HepG2 (cell line): ENCODE data around the gene LMF2. TPM values are rescaled to one million over a fixed set of nuclear protein-coding genes. Genes with fewer than 3 reads are reported as not detected.

Experiments
- CENPX ChIP-seq: sonication (generic); formaldehyde crosslinking; IDR thresholded peaks from 2 replicates; pipeline ENCODE4 v1.9.0; 2021; ENCODE audit warnings: mild to moderate bottlenecking, missing genetic modification reagents, moderate library complexity
- ETV6 ChIP-seq: sonication (generic); formaldehyde crosslinking; conservative IDR thresholded peaks from 2 replicates; pipeline ENCODE4 v1.4.0; 2020; ENCODE audit warnings: missing genetic modification reagents
- IRF2 ChIP-seq: IDR thresholded peaks from 2 replicates; pipeline ENCODE4 v1.6.1; 2018; ENCODE audit warnings: missing genetic modification reagents, missing compliant biosample characterization
- KDM4B ChIP-seq: sonication (generic); formaldehyde crosslinking; IDR thresholded peaks from 2 replicates; pipeline ENCODE4 v1.4.0; 2020; ENCODE audit warnings: missing genetic modification reagents
- MAF1 ChIP-seq: sonication (generic); formaldehyde crosslinking; IDR thresholded peaks from 2 replicates; pipeline ENCODE4 v1.5.0; 2020; ENCODE audit warnings: missing genetic modification reagents, borderline replicate concordance
- MEF2D ChIP-seq: sonication (generic); formaldehyde crosslinking; IDR thresholded peaks from 2 replicates; pipeline ENCODE4 v1.5.1; 2020; ENCODE audit warnings: mild to moderate bottlenecking, missing genetic modification reagents
- NBN ChIP-seq: fragments of 450-650 bp; conservative IDR thresholded peaks from 2 replicates; pipeline ENCODE4 v1.6.1; 2017
- NFE2L2 ChIP-seq: fragments of 150-350 bp; IDR thresholded peaks from 2 replicates; pipeline ENCODE4 v1.6.1; 2014; ENCODE audit warnings: low read length
- PCBP1 ChIP-seq: fragments of 200-400 bp; formaldehyde crosslinking; IDR thresholded peaks from 2 replicates; pipeline ENCODE4 v1.6.1; 2017; ENCODE audit warnings: mild to moderate bottlenecking, low read depth, low read length, borderline replicate concordance
- REL ChIP-seq: sonication (generic); formaldehyde crosslinking; conservative IDR thresholded peaks from 2 replicates; pipeline ENCODE4 v1.8.0; 2022; ENCODE audit warnings: mild to moderate bottlenecking, missing genetic modification reagents, moderate library complexity
- SAFB2 ChIP-seq: sonication (generic); formaldehyde crosslinking; IDR thresholded peaks from 2 replicates; pipeline ENCODE4 v1.5.1; 2020; ENCODE audit warnings: missing genetic modification reagents, low read depth, mild to moderate bottlenecking, borderline replicate concordance
- ZBTB21 ChIP-seq: sonication (generic); formaldehyde crosslinking; IDR thresholded peaks from 2 replicates; pipeline ENCODE4 v1.4.0; 2020; ENCODE audit warnings: missing genetic modification reagents
- ZFP37 ChIP-seq: sonication (generic); formaldehyde crosslinking; IDR thresholded peaks from 2 replicates; pipeline ENCODE4 v1.4.0; 2020; ENCODE audit warnings: missing genetic modification reagents, borderline replicate concordance
- ZFYVE20 ChIP-seq: sonication (generic); formaldehyde crosslinking; IDR thresholded peaks from 2 replicates; pipeline ENCODE4 v1.8.0; 2023; ENCODE audit warnings: low read depth, mild to moderate bottlenecking, moderate library complexity, missing genetic modification reagents, borderline replicate concordance
- ZHX1 ChIP-seq: sonication (generic); formaldehyde crosslinking; IDR thresholded peaks from 2 replicates; pipeline ENCODE4 v1.8.1; 2022; ENCODE audit warnings: low read depth, mild to moderate bottlenecking, missing genetic modification reagents
- ZNF264 ChIP-seq: sonication (generic); formaldehyde crosslinking; IDR thresholded peaks from 2 replicates; pipeline ENCODE4 v1.4.0; 2020; ENCODE audit warnings: missing genetic modification reagents
- ZNF362 ChIP-seq: sonication (generic); formaldehyde crosslinking; IDR thresholded peaks from 2 replicates; pipeline ENCODE4 v1.4.0; 2020; ENCODE audit warnings: missing genetic modification reagents, mild to moderate bottlenecking, borderline replicate concordance
- ZNF530 ChIP-seq: sonication (generic); formaldehyde crosslinking; IDR thresholded peaks from 2 replicates; pipeline ENCODE4 v1.5.0; 2020; ENCODE audit warnings: low read depth, mild to moderate bottlenecking, missing genetic modification reagents
- ZNF687 ChIP-seq: sonication (generic); formaldehyde crosslinking; IDR thresholded peaks from 2 replicates; pipeline ENCODE4 v1.5.1; 2020; ENCODE audit warnings: mild to moderate bottlenecking, missing genetic modification reagents, moderate library complexity
- ZNF740 ChIP-seq: sonication (generic); formaldehyde crosslinking; IDR thresholded peaks from 2 replicates; pipeline ENCODE4 v1.4.0; 2020; ENCODE audit warnings: missing genetic modification reagents
- ZNF792 ChIP-seq: IDR thresholded peaks from 2 replicates; pipeline ENCODE4 v1.6.1; 2016
- ZNF841 ChIP-seq: sonication (generic); formaldehyde crosslinking; IDR thresholded peaks from 2 replicates; pipeline ENCODE4 v1.8.1; 2023; ENCODE audit warnings: missing genetic modification reagents, borderline replicate concordance
- polyA plus RNA-seq, 8 experiments: library from polyadenylated mRNA; depleted of rRNA in 3 of 8; stranded (reverse) in 7 of 8; unstranded in 1 of 8; fragments of >200 nt; fragmentation: Illumina TruSeq in 4 of 8; extraction: Trizol in 4 of 8; gene quantifications; 2 replicates each; pipeline versions ENCODE4 v1.2.1 to v1.2.3, GENCODE V29; 2011 to 2016; ENCODE audit warnings: low read depth in 4 of 8, missing spikeins in 1 of 8, mixed read lengths in 1 of 8; ENCODE audit not compliant: insufficient read depth in 1 of 8
- total RNA-seq, 5 experiments: library from RNA; depleted of rRNA; stranded (reverse); fragments of >200 nt; fragmentation: Illumina TruSeq; extraction: Trizol; gene quantifications; 2 replicates each; pipeline ENCODE4 v1.2.3, GENCODE V29; 2016; ENCODE audit warnings: low read depth in 1 of 5

Gene LMF2
- total and polyA plus RNA-seq, 2 of the 13 experiments (the other 11 are each of a cell fraction or from before 2014, with no cell fraction given): 23.3 to 30.6 TPM

GRCh38 chr22:50529897-50530579 is 22.5 kb upstream of the LMF2 start, which contains the start of gene TYMP (continued):
- TF ChIP-seq ZNF264 (CRISPR knock-in tag) (peak; percentile 72; the same call in 1 of the 2 replicates), NBN (no peak), NFE2L2 (no peak), ZNF841 (CRISPR knock-in tag) (no peak), SAFB2 (CRISPR knock-in tag) (peak; percentile 13; the same call in 1 of the 2 replicates), ZNF740 (no peak; the same call in 1 of the 2 replicates), REL (CRISPR knock-in tag) (no peak), ETV6 (CRISPR knock-in tag) (no peak), ZFP37 (CRISPR knock-in tag) (no peak), ZNF792 (CRISPR knock-in tag) (peak; percentile 32; the same call in 1 of the 2 replicates), IRF2 (CRISPR knock-in tag) (0 out of 2 replicates have a peak, but pooled peaks have one; percentile 61), ZBTB21 (no peak), KDM4B (peak; percentile 71; the same call in 1 of the 2 replicates), ZFYVE20 (0 out of 2 replicates have a peak, but pooled peaks have one; percentile 37), MEF2D (CRISPR knock-in tag) (no peak), ZHX1 (CRISPR knock-in tag) (peak; percentile 24), CENPX (no peak), ZNF687 (CRISPR knock-in tag) (peak; percentile 90; the same call in 1 of the 2 replicates), MAF1 (CRISPR knock-in tag) (0 out of 2 replicates have a peak, but pooled peaks have one; percentile 28), ZNF362 (CRISPR knock-in tag) (0 out of 2 replicates have a peak, but pooled peaks have one; percentile 48), PCBP1 (0 out of 2 replicates have a peak, but pooled peaks have one; percentile 1), ZNF530 (CRISPR knock-in tag) (no peak)
